Activated T-helper 17 cell treated with anti-CD3 and anti-CD28 coated beads, Interleukin-2, amount 50 U/mL, for 72 hours (primary cell): ENCODE measurements around the gene KRTAP1-4. TPM values are rescaled to one million over a fixed set of nuclear protein-coding genes. Genes with fewer than 3 reads are reported as not detected.
"Not testable (repeated sequence)": the region's sequence is repeated elsewhere in the genome, so short reads cannot be mapped to it uniquely, and the experiment has no call there.

Experiments
- ATAC-seq: fragments of 150-1000 bp; cut with Tn5 transposase; replicated peaks from 2 replicates; pipeline ENCODE4 v1.10.0; 2021; ENCODE audit warnings: mild to moderate bottlenecking, moderate library complexity
- H3K27ac Mint-ChIP-seq: one replicate; pipeline ENCODE4 v1.8.0; 2022; ENCODE audit warnings: mixed read lengths
- H3K27me3 Mint-ChIP-seq: one replicate; pipeline ENCODE4 v1.8.0; 2022; ENCODE audit warnings: mixed read lengths
- H3K36me3 Mint-ChIP-seq: one replicate; pipeline ENCODE4 v1.8.0; 2022; ENCODE audit warnings: low read depth, mild to moderate bottlenecking, mixed read lengths
- H3K4me1 Mint-ChIP-seq: one replicate; pipeline ENCODE4 v1.8.0; 2022; ENCODE audit warnings: mixed read lengths
- H3K4me3 Mint-ChIP-seq: one replicate; pipeline ENCODE4 v1.8.0; 2022; ENCODE audit warnings: mild to moderate bottlenecking, mixed read lengths
- H3K9me3 Mint-ChIP-seq: one replicate; pipeline ENCODE4 v1.8.0; 2022; ENCODE audit warnings: mixed read lengths
- total RNA-seq, 2 donors: library from RNA; stranded (reverse); gene quantifications; one replicate each; pipeline ENCODE4 v1.2.3, GENCODE V29; 2022

Gene KRTAP1-4
- total RNA-seq, 2 donors from 2014 or later: not detected

DNA sequence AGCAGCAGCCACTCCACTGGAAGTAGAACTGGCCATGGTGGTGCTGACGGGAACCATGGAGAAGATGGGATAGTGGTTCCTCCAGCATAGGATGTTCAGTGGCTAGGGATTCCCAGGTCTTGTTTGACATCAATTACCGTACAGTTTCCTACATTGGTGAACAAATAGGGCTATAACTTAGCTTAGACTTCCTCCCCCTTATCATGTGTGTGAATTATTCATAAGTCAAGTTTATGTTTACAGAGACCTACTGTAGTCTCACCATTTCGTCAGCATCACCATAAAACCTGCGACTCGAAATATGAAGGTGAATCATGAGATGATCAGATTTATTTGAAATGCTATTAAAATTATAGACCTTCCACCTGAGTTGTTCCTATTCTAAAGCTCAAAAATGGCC, 28.7 kb upstream of the KRTAP1-4 start:
- ATAC-seq: no peak
- Mint-ChIP-seq H3K9me3 (no peaks in the 10 kb centered on the region), H3K4me1 (no peaks in the 10 kb centered on the region), H3K27ac (no peak overlapping the region), H3K4me3 (no peak overlapping the region), H3K36me3 (no peaks in the 10 kb centered on the region), H3K27me3 (peaks cover 43% of the 10 kb centered on the region)

DNA sequence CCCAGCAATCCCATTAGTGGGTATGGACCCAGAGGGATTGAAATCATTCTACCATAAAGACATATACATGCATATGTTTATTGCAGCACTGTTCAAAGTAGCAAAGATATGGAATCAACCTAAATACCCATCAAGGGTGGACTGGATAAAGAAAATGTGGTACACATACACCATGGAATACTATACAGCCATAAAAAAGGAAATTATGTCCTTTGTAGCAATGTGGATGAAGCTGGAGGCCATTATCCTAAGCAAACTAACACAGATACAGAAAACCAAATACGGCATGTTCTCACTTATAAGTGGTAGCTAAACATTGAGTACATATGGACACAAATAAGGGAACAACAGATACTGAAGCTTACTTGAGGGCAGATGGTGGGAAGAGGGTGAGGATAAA, 27.6 kb upstream of the KRTAP1-4 start:
- Mint-ChIP-seq H3K27me3 (peaks cover 40% of the 10 kb centered on the region), H3K4me1 (no peaks in the 10 kb centered on the region), H3K4me3 (no peak overlapping the region), H3K27ac (no peak overlapping the region), H3K36me3 (no peaks in the 10 kb centered on the region), H3K9me3 (no peaks in the 10 kb centered on the region)
- no peak for ATAC-seq

DNA sequence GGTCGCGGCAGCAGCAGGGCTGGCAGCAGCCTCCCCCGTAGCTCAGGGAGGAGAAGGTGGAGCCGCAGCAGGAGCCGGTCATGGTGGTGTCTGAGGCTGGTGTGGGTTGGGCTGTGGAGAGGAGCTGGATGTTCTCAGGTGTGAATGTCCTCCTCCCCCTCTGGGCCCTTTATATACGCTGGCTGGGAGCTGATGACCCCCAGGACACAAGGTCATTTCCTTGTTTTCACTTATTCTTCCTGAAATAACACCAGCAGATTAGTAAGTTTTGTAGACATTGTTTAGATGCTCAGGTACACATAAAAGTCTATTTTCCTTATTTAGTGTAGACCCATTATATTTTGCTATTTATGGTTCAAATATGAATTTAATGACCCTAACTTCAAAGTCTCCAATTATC, 25.1 kb upstream of the KRTAP1-4 start, which contains the start of gene KRTAP2-2:
Gene KRTAP2-2 (minus strand): TSS at position 101 of the 400 bp plus-strand sequence. CDS start 19 bp downstream, at position 82.
- H3K36me3 Mint-ChIP-seq, H3K9me3 Mint-ChIP-seq, H3K4me1 Mint-ChIP-seq, ATAC-seq, H3K27ac Mint-ChIP-seq, H3K4me3 Mint-ChIP-seq: not testable (repeated sequence)
- H3K27me3 Mint-ChIP-seq: peaks cover 28% of the 10 kb centered on the region

DNA sequence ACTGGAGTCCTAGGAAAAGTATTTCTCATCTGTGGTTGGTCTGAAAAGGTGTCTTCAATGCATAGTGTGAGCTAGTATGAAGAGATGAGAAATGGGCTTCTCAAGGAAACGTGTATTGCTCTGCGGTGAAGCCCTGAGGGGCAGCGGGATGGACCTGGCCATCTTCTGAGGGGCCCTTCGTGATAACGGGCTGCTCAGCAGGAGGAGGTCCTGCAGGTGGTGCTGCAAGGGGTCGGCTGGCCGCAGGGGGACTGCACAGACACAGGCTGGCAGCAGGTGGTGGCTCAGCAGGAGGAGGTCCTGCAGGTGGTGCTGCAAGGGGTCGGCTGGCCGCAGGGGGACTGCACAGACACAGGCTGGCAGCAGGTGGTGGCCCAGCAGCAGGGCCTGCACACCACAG, 24.6 kb upstream of the KRTAP1-4 start:
- H3K27ac Mint-ChIP-seq, ATAC-seq, H3K4me1 Mint-ChIP-seq, H3K4me3 Mint-ChIP-seq, H3K36me3 Mint-ChIP-seq, H3K9me3 Mint-ChIP-seq: not testable (repeated sequence)
- H3K27me3 Mint-ChIP-seq: peaks cover 29% of the 10 kb centered on the region

DNA sequence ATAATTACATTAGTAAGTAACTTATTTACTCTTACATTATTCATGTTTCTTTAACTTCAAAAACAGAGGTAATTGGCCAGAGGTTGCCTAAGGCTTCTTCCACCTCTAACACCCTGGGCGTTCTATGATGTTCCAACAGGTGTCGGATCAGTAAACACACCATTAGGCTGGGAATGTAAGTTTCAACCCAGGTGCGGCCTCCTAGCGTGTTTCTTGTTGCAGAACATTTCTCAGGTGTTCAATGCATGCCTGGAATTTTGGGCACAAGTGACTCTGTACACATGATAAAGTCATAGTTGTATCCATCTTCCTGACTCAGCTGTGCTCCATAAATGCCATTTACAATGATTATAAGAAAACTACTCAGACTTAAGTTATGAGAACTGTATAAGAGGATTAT, 24.0 kb upstream of the KRTAP1-4 start:
- Mint-ChIP-seq H3K9me3 (no peaks in the 10 kb centered on the region), H3K4me3 (no peak overlapping the region), H3K27ac (no peak overlapping the region), H3K27me3 (peaks cover 26% of the 10 kb centered on the region), H3K36me3 (no peaks in the 10 kb centered on the region), H3K4me1 (no peaks in the 10 kb centered on the region)
- no peak for ATAC-seq

DNA sequence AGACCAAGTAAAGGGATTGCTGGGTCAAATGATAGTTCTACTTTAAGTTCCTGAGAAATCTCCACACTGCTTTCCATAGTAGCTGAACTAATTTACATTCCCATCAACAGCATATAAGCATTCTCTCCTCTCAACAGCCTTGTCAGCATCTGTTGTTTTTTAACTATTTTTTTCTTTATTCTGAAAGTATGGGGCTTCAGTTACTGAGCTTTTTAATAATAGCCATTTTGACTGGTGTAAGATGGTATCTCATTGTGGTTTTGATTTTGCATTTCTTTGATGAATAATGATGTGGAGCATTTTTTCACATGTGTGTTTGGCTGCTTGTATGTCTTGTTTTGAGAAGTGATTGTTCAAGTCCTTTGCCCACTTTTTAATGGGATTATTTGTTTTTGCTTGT, 22.6 kb upstream of the KRTAP1-4 start:
- H3K27me3 Mint-ChIP-seq: peaks cover 19% of the 10 kb centered on the region
- no peaks in the 10 kb centered on the region for H3K4me1 Mint-ChIP-seq
- H3K27ac Mint-ChIP-seq: no peak overlapping the region
- no peaks in the 10 kb centered on the region for H3K9me3 Mint-ChIP-seq
- no peak overlapping the region for H3K4me3 Mint-ChIP-seq
- H3K36me3 Mint-ChIP-seq: no peaks in the 10 kb centered on the region
- ATAC-seq: no peak

DNA sequence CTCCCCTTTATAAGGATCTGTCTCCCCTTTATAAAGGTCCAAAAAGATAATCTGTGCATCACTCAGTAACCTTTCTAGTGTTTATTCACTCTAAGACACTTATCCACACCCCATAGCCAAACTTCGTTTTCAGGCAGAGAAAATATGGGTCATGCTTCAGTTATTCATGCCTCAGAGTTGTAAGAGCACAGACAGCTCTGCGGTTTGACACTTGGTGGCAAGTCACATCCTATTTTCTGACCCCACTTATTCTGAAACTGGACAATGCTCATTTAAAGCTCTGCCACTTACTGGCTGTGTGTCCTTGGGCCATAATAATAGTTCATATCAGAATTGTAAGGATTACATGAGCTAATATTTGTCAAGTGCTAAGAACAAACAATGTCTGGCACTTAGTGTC, 19.1 kb upstream of the KRTAP1-4 start:
- Mint-ChIP-seq H3K4me3 (no peak overlapping the region), H3K27me3 (peaks cover 25% of the 10 kb centered on the region), H3K27ac (no peak overlapping the region), H3K4me1 (no peaks in the 10 kb centered on the region), H3K36me3 (no peaks in the 10 kb centered on the region), H3K9me3 (no peaks in the 10 kb centered on the region)
- no peak for ATAC-seq

DNA sequence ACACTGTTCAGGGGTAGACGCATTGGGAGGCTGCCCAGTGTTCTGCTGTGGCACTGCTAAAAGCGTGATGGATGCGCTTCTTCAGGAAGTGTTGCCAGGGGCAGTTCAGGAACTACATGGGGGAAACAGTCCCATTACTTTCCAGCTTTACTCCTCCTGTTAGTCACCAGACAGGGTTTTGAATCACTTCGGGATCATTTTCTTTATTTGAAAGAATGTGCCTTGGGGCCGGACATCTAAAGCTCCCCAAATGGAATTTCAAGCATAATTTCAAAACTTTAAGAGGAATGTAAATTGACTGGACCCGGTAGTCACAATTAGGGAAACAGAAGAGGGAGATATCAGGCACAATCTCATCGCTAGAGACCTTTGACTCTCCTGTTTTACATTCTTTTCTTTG, 18.4 kb upstream of the KRTAP1-4 start:
- Mint-ChIP-seq H3K4me3 (no peak overlapping the region), H3K4me1 (no peaks in the 10 kb centered on the region), H3K36me3 (no peaks in the 10 kb centered on the region), H3K9me3 (peaks cover 2% of the 10 kb centered on the region), H3K27me3 (peaks cover 25% of the 10 kb centered on the region), H3K27ac (no peak overlapping the region)
- no peak for ATAC-seq

DNA sequence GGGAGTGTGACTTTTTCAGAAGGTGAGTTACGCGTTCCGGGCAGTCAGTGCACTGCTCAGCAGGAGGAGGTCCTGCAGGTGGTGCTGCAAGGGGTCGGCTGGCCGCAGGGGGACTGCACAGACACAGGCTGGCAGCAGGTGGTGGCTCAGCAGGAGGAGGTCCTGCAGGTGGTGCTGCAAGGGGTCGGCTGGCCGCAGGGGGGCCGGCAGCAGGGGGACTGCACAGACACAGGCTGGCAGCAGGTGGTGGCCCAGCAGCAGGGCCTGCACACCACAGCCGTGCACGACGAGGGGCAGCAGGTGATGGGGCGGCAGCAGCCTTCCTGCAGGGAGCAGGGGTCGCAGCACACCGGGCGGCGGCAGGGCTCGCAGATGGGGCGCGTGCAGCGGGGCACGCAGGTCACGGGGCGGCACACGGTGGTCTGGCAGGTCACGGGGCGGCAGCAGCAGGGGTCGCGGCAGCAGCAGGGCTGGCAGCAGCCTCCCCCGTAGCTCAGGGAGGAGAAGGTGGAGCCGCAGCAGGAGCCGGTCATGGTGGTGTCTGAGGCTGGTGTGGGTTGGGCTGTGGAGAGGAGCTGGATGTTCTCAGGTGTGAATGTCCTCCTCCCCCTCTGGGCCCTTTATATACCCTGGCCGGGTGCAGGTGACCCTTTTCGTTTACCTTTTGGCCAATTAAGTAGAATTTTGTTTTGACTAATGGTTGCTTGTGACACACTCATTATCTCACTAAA, 16.9 kb upstream of the KRTAP1-4 start, which contains the start of gene KRTAP2-1:
Gene KRTAP2-1 (minus strand): TSS at position 582 of the 731 bp plus-strand sequence. CDS start 49 bp downstream, at position 533.
- H3K27ac Mint-ChIP-seq, H3K4me1 Mint-ChIP-seq, H3K9me3 Mint-ChIP-seq, H3K36me3 Mint-ChIP-seq, H3K4me3 Mint-ChIP-seq, ATAC-seq: not testable (repeated sequence)
- peaks cover 25% of the 10 kb centered on the region for H3K27me3 Mint-ChIP-seq

DNA sequence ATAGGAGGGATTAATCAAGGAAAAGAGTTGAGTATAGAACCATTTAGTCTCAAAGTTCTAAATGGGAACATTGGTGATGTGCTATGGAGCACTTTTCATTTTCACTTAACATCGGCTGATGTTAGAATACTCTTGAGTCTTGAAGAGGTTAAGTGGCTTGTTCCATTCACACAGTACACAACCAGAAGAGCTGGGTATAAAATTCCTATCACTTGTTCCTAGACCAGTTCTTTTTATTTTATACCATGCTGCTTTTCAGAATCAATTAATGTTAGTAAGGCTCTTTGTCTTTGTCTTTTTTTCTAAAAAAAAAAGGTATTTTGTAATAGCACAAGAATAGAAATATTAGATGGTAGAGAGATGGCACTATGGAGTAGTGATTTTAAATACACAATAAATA, 13.0 kb upstream of the KRTAP1-4 start:
- peaks cover 14% of the 10 kb centered on the region for H3K27me3 Mint-ChIP-seq
- H3K9me3 Mint-ChIP-seq: peaks cover 4% of the 10 kb centered on the region
- no peak overlapping the region for H3K27ac Mint-ChIP-seq
- H3K4me1 Mint-ChIP-seq: no peaks in the 10 kb centered on the region
- no peak for ATAC-seq
- no peak overlapping the region for H3K4me3 Mint-ChIP-seq
- no peaks in the 10 kb centered on the region for H3K36me3 Mint-ChIP-seq

DNA sequence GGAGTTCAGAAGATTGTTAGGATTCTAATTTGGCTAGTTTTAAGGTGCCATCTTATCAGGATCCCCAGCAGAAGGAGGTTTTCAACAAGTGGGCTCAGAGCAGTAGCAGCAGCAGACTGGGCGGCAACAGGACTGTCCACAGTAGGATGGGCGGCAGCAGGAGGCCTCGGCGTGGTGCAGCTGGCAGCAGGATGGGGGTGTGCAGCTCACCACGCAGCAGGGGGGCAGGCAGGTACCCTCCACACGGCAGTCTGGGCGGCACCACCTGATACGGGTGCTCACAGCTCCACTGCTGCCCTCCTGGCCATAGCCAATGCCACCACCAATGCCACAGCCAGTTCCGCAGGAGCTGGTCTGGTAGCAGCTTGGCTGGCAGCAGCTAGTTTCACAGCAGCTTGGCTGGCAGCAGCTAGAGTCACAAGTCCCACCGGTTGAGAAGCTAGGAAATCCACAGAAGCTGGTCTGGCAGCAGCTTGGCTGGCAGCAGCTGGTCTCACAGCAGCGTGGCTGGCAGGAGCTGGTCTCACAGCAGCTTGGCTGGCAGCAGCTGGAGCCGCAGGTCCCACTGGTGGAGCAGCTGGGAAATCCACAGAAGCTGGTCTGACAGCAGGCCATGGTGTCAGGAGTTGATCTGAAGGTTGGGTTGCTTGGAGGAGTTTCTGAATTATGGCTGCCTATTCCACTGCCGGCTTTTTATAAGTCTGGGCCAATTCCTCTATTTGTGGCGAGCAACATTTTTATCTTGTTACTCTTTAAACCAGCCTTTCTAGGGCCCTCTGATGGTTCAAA, 11.0 kb upstream of the KRTAP1-4 start, which contains the start of gene KRTAP1-1:
Gene KRTAP1-1 (minus strand): TSS at position 668 of the 789 bp plus-strand sequence. CDS start 53 bp downstream, at position 615.
- H3K27me3 Mint-ChIP-seq: peaks cover 16% of the 10 kb centered on the region
- not testable (repeated sequence) for ATAC-seq, H3K36me3 Mint-ChIP-seq, H3K4me3 Mint-ChIP-seq, H3K27ac Mint-ChIP-seq, H3K9me3 Mint-ChIP-seq, H3K4me1 Mint-ChIP-seq

DNA sequence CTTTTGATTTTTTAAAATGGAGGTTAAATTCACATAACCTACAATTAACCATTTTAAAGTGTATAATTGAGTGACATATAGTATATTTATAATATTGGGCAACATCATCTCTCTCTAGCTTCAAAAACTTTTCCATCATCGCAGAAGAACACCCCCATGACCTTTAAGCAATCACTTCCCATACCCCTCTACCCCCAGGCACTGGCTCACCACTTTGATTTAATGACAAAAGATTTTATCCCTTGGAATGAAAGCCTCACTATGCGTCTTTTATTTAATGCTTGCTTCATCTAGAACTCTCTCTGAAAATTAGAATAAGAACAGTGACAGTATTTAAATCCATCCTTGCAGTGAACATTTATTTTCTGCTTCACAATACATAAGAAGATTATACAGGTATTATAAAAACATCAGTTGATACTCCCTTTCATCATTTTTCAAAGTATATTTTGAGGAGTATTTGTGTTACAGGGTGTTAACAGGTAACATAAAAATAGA, 7.9 kb upstream of the KRTAP1-4 start:
- Mint-ChIP-seq H3K4me1 (no peaks in the 10 kb centered on the region), H3K9me3 (no peaks in the 10 kb centered on the region), H3K27ac (no peak overlapping the region), H3K36me3 (no peaks in the 10 kb centered on the region), H3K27me3 (peaks cover 9% of the 10 kb centered on the region), H3K4me3 (no peak overlapping the region)
- no peak for ATAC-seq

DNA sequence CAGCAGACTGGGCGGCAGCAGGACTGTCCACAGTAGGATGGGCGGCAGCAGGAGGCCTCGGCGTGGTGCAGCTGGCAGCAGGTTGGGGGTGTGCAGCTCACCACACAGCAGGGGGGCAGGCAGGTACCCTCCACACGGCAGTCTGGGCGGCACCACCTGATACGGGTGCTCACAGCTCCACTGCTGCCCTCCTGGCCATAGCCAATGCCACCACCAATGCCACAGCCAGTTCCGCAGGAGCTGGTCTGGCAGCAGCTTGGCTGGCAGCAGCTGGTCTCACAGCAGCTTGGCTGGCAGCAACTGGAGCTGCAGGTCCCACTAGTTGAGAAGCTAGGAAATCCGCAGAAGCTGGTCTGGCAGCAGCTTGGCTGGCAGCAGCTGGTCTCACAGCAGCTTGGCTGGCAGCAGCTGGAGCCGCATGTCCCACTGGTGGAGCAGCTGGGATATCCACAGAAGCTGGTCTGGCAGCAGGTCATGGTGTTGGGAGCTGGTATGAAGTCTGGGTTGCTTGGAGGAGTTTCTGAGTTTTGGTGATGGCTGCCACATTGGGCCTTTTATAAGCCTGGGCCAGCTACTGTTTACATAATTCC, 4.4 kb upstream of the KRTAP1-4 start, which contains the start of gene KRTAP1-3:
Gene KRTAP1-3 (minus strand): TSS at position 529 of the 590 bp plus-strand sequence. CDS start 53 bp downstream, at position 476.
- H3K9me3 Mint-ChIP-seq, H3K36me3 Mint-ChIP-seq, H3K4me1 Mint-ChIP-seq, ATAC-seq, H3K27ac Mint-ChIP-seq, H3K4me3 Mint-ChIP-seq: not testable (repeated sequence)
- H3K27me3 Mint-ChIP-seq: peaks cover 23% of the 10 kb centered on the region

DNA sequence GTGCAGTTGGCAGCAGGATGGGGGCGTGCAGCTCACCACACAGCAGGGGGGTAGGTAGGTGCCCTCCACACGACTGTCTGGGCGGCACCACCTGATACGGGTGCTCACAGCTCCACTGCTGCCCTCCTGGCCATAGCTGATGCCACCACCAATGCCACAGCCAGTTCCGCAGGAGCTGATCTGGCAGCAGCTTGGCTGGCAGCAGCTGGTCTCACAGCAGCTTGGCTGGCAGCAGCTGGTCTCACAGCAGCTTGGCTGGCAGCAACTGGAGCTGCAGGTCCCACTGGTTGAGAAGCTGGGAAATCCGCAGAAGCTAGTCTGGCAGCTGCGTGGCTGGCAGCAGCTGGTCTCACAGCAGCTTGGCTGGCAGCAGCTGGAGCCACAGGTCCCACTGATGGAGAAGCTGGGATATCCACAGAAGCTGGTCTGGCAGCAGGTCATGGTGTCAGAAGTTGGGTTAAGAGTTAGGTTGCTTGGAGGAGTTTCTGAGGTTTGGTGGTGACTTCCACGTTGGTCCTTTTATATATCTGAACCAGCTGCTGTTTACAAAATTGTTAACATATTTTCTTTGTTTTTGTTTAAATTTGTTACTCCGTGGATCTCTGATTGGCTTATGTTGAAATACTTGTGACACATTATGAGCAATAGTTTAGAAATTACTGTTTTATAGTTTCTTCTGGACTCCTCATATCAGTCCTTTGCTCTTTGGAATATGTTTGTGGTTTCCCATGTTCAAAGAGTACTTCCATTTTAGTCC, 3.1 kb downstream of the KRTAP1-4 start, which contains the start of gene KRTAP1-5:
Gene KRTAP1-5 (minus strand): TSS at position 494 of the 757 bp plus-strand sequence. CDS start 53 bp downstream, at position 441.
- peaks cover 33% of the 10 kb centered on the region for H3K27me3 Mint-ChIP-seq
- ATAC-seq: peak; percentile 21
- H3K4me3 Mint-ChIP-seq: no peak within 1 kb of the TSS
- H3K27ac Mint-ChIP-seq: no peak within 1 kb of the TSS
- no peaks in the 10 kb centered on the region for H3K9me3 Mint-ChIP-seq
- no peaks in the 10 kb centered on the region for H3K4me1 Mint-ChIP-seq
- H3K36me3 Mint-ChIP-seq: no peaks in the 10 kb centered on the region
